ENCODE results near the gene TPRG1. TPM values are rescaled to one million over a fixed set of nuclear protein-coding genes. Genes with fewer than 3 reads are reported as not detected.

TPRG1 gene
- total and polyA plus RNA-seq, 2 of the 8 experiments (the other 6 are each of a cell fraction or from before 2014, with no cell fraction given), result 0.37 to 0.47 TPM

- no peak overlapping the region for H3K27ac ChIP-seq (ENCODE audit: low read depth, low read length)
- peaks cover 0 to 3% (median 0%) of the 10 kb centered on the region in 4 experiments; a peak in 1 of 7 replicates for H3K4me1 ChIP-seq (replicated peaks in 1 of 4; ENCODE audit: control insufficient read depth in 3 of 4, insufficient read depth in 4 of 4, low read length in 3 of 4)
- H3K79me1 ChIP-seq (ENCODE audit: low read depth, low read length), result no peaks in the 10 kb centered on the region
- H4K5ac ChIP-seq (ENCODE audit: insufficient read length, low read depth, low read length), result no peak overlapping the region
- H2AFZ ChIP-seq (ENCODE audit: low read length), result no peak overlapping the region
- H3K4me3 ChIP-seq (ENCODE audit: extremely low read depth in 1 of 4, insufficient read depth in 2 of 4, low read depth in 3 of 4, low read length in 4 of 4), result no peak overlapping the region
- no peak overlapping the region for H3K56ac ChIP-seq (replicated peaks; ENCODE audit: insufficient read length, low read depth, low read length)
- H2BK12ac ChIP-seq (ENCODE audit: low read depth, low read length), result no peak overlapping the region
- H3K18ac ChIP-seq (ENCODE audit: extremely low read depth, low read length), result no peak overlapping the region
- no peak for FAIRE-seq
- H2BK20ac ChIP-seq (ENCODE audit: low read length), result no peak overlapping the region
- no peaks in the 10 kb centered on the region for H3K23me2 ChIP-seq (ENCODE audit: low read depth, low read length)
- no peak overlapping the region for H2AK5ac ChIP-seq (ENCODE audit: low read depth, low read length)
- no peaks in the 10 kb centered on the region for H3K79me2 ChIP-seq (ENCODE audit: control insufficient read depth in 1 of 2, insufficient read depth in 2 of 2, low read length in 2 of 2)
- DNase-seq (ENCODE audit: low read depth in 1 of 2, low spot score in 2 of 2), result no peak
- CTCF ChIA-PET (ENCODE audit: partially characterized antibody), result interaction anchor here (0.9 kb wide), 1 partner anchor 23 kb away, joined by 3 read pairs; no protein-coding TSS in a partner anchor
- no peaks in the 10 kb centered on the region for H3K9me3 ChIP-seq (ENCODE audit: insufficient read depth in 2 of 2, low read depth in 1 of 2, low read length in 1 of 2)
- no peak overlapping the region for H3K4me2 ChIP-seq (ENCODE audit: insufficient read depth in 1 of 2, low read depth in 2 of 2, low read length in 2 of 2)
- H2BK120ac ChIP-seq (replicated peaks; ENCODE audit: low read depth, low read length), result no peak overlapping the region
- no peak overlapping the region for H3K9ac ChIP-seq (replicated peaks in 1 of 4; ENCODE audit: extremely low read depth in 1 of 4, low read depth in 3 of 4, low read length in 3 of 4)
- no peak overlapping the region for H4K8ac ChIP-seq (ENCODE audit: extremely low read depth, insufficient read depth, low read length)
- H3K23ac ChIP-seq (ENCODE audit: insufficient read length), result no peak overlapping the region
- POLR2A ChIA-PET (ENCODE audit: partially characterized antibody), result no interaction called here
- no peaks in the 10 kb centered on the region for H3K27me3 ChIP-seq (replicated peaks in 1 of 4; ENCODE audit: control insufficient read depth in 3 of 4, extremely low read depth in 1 of 4, insufficient read depth in 3 of 4, low read length in 3 of 4)
- H4K20me1 ChIP-seq (replicated peaks in 1 of 2; ENCODE audit: control insufficient read depth in 1 of 2, insufficient read depth in 2 of 2, low read length in 2 of 2), result no peaks in the 10 kb centered on the region
- no peak overlapping the region for H4K91ac ChIP-seq (replicated peaks; ENCODE audit: insufficient read length, low read length)
- H3K4ac ChIP-seq (replicated peaks; ENCODE audit: insufficient read length, low read depth, low read length), result no peak overlapping the region
- H3K36me3 ChIP-seq (ENCODE audit: control insufficient read depth in 2 of 4, insufficient read depth in 4 of 4, low read length in 3 of 4), result no peaks in the 10 kb centered on the region
- no peak overlapping the region for H2BK5ac ChIP-seq (ENCODE audit: low read depth, low read length)
- 92% methylated on average over 3 of the region's 3 CpGs; no CpG with 5 or more reads in 1 of the 2 experiments for WGBS, 2 experiments (ENCODE audit: extremely low coverage in 1 of 2, insufficient coverage in 1 of 2, insufficient read length in 1 of 2, insufficient replicate concordance in 2 of 2, low coverage in 1 of 2, low lambda C conversion rate in 2 of 2, missing lambda C conversion rate in 1 of 2)
- H2BK15ac ChIP-seq (ENCODE audit: low read length), result no peak overlapping the region
- H3K14ac ChIP-seq (ENCODE audit: insufficient read length), result no peak overlapping the region
- TF ChIP-seq SP1 (IDR thresholded peaks at IDR 0.05; ENCODE audit: low read depth, low read length) (no peak), TBP (IDR thresholded peaks at IDR 0.05; ENCODE audit: low read depth, low read length) (no peak), JUND (IDR thresholded peaks at IDR 0.05; ENCODE audit: low read length) (no peak), TCF12 (IDR thresholded peaks at IDR 0.05; ENCODE audit: low read depth, low read length) (no peak), KDM4A (IDR thresholded peaks at IDR 0.05; ENCODE audit: low read depth, low read length, severe bottlenecking) (no peak), EGR1 (IDR thresholded peaks at IDR 0.05; ENCODE audit: borderline replicate concordance, low read depth, low read length) (no peak), HDAC2 (IDR thresholded peaks at IDR 0.05; ENCODE audit: borderline replicate concordance in 1 of 2, low read depth in 2 of 2, low read length in 2 of 2) (no peak), TAF1 (IDR thresholded peaks at IDR 0.05; ENCODE audit: low read depth, low read length) (no peak), MAFK (IDR thresholded peaks at IDR 0.05; ENCODE audit: low read depth, low read length) (no peak), GTF2F1 (IDR thresholded peaks at IDR 0.05; ENCODE audit: borderline replicate concordance, low read depth, low read length) (no peak)
These were observed 148.7 kb downstream of the TPRG1 start for GRCh38 chr3:189320511-189320910.

Measured in H1 (cell line).